Measurements from ENCODE around the gene CHRNE.

DNA sequence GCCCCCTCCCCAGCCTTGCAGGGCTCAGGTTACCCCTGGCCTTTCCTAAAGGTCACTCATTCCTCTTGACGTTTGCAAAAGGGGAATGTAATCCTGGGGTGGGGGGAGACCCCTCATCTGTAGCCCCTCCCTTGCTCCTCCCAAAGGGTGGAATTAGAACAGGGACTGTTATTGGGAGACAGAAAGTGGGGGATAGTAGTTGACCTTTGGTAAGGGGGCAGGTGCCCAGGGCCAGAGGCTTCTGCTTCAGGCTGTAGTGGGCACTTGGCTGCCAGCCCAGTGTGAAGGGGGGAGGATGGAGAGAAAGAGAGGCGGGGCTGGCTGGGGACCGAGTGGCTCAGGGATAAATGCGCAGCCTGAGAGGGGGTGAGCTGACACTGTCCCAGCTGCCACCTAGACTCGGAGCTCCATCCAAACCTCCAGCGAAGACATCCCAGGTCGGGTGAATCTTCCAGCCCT, 47.9 kb upstream of the CHRNE start, which contains the start of gene ENO3:
- TF ChIP-seq ZNF768 (CRISPR knock-in tag; IDR thresholded peaks at IDR 0.05) (no peak), HMGA1 (CRISPR knock-in tag; conservative IDR thresholded peaks at IDR 0.05) (no peak), POLR2A (IDR thresholded peaks at IDR 0.05; ENCODE audit: insufficient read depth in 1 of 2, low read depth in 2 of 2, low read length in 2 of 2) (peak in 1 of 2 experiments; percentile 75; a peak in 1 of 4 replicates), ZNF841 (CRISPR knock-in tag; IDR thresholded peaks at IDR 0.05; ENCODE audit: borderline replicate concordance) (no peak), MYC (CRISPR knock-in tag; IDR thresholded peaks at IDR 0.05; ENCODE audit: borderline replicate concordance) (no peak)
- TF ChIP-seq, protein P1, sequence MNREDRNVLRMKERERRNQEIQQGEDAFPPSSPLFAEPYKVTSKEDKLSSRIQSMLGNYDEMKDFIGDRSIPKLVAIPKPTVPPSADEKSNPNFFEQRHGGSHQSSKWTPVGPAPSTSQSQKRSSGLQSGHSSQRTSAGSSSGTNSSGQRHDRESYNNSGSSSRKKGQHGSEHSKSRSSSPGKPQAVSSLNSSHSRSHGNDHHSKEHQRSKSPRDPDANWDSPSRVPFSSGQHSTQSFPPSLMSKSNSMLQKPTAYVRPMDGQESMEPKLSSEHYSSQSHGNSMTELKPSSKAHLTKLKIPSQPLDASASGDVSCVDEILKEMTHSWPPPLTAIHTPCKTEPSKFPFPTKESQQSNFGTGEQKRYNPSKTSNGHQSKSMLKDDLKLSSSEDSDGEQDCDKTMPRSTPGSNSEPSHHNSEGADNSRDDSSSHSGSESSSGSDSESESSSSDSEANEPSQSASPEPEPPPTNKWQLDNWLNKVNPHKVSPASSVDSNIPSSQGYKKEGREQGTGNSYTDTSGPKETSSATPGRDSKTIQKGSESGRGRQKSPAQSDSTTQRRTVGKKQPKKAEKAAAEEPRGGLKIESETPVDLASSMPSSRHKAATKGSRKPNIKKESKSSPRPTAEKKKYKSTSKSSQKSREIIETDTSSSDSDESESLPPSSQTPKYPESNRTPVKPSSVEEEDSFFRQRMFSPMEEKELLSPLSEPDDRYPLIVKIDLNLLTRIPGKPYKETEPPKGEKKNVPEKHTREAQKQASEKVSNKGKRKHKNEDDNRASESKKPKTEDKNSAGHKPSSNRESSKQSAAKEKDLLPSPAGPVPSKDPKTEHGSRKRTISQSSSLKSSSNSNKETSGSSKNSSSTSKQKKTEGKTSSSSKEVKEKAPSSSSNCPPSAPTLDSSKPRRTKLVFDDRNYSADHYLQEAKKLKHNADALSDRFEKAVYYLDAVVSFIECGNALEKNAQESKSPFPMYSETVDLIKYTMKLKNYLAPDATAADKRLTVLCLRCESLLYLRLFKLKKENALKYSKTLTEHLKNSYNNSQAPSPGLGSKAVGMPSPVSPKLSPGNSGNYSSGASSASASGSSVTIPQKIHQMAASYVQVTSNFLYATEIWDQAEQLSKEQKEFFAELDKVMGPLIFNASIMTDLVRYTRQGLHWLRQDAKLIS (CRISPR knock-in tag; IDR thresholded peaks at IDR 0.05): no peak
- TF ChIP-seq, protein P2, sequence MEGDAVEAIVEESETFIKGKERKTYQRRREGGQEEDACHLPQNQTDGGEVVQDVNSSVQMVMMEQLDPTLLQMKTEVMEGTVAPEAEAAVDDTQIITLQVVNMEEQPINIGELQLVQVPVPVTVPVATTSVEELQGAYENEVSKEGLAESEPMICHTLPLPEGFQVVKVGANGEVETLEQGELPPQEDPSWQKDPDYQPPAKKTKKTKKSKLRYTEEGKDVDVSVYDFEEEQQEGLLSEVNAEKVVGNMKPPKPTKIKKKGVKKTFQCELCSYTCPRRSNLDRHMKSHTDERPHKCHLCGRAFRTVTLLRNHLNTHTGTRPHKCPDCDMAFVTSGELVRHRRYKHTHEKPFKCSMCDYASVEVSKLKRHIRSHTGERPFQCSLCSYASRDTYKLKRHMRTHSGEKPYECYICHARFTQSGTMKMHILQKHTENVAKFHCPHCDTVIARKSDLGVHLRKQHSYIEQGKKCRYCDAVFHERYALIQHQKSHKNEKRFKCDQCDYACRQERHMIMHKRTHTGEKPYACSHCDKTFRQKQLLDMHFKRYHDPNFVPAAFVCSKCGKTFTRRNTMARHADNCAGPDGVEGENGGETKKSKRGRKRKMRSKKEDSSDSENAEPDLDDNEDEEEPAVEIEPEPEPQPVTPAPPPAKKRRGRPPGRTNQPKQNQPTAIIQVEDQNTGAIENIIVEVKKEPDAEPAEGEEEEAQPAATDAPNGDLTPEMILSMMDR (CRISPR knock-in tag; IDR thresholded peaks at IDR 0.05): no peak; the same call in 1 of the 2 replicates
